HG03159 (cell line): Measurements from ENCODE around the gene DIAPH3.

Experiments
- ATAC-seq: cut with Tn5 transposase; IDR thresholded peaks from one replicate; pipeline ENCODE4 v1.9.1; 2021; ENCODE audit warnings: mild to moderate bottlenecking, moderate library complexity; ENCODE audit not compliant: unreplicated experiment

Gene DIAPH3

DNA sequence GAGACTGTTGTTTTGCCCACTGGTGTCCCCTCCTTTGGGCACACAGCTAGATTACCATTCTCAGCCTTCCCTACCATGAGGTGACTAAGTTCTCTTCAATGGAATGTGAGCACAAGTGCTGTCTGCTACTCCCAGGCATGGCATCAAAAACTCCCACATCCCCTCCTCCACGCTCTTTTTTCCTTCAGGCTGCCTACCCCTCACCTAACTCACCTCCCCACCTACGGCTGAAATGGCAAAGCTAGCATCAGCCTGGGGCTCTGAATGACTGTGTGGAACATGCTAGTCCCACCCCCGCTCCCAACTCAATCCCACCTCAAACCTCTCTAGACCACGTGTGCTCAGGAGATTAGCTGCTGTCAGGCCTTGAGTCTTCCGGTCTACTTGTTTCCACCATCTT lies 512.2 kb downstream of the DIAPH3 start:
- ATAC-seq = no peak

DNA sequence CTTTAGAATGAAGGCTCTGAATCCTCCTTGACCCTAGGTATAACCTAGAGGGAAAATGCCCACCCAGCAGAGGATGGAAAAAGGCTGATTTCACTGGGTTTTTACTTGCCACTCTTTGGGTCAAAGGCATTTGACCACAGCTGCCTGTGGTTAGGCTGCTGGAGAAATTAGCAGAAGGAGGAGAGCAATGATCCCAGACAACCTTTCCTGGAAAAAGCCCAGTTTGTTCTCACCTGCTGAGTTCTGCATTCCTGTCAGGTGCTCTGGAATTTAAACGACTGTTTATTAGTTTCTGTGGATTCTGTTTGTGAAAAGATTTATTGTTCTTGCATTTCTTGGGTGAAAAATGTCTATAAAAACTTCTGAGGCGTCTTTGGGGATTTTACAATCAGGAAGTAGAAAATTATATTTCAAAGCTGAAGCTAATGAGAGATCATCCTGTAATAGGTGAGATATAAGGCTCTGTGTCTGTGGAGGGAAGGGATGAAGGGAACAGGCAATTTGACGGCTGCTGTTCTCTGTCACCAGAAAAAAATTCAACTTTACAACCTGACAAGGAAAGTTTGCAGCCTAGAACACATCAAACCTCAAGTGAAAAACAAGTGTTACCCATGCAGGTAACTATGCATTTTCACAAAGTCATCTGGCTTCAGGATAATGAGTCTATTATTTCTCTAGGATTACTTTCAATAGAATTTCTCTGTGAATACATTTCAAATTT lies 519.7 kb downstream of the DIAPH3 start:
- ATAC-seq = no peak

DNA sequence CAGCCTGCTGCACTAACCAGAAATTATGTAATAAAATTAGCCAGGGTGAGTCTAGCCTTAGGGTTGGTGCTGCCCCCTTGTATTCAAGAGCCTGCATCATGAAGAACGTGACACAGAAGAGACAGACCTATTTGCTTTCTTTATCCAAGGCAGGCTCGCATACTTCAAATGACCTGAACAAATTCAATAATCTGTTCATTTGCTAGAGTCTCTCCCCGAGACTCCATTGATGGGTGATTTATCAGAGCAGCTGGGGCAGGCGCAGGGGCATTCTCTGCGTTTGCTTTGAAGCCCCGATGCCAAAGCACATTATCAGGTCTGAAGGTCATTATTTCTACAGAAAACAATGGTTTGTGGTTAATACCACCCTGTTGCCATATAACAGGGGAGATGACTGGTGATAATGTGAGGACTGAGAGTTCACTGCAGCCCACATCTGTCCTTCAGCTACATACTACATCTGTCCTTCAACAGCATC lies 520.3 kb downstream of the DIAPH3 start:
- ATAC-seq = no peak

DNA sequence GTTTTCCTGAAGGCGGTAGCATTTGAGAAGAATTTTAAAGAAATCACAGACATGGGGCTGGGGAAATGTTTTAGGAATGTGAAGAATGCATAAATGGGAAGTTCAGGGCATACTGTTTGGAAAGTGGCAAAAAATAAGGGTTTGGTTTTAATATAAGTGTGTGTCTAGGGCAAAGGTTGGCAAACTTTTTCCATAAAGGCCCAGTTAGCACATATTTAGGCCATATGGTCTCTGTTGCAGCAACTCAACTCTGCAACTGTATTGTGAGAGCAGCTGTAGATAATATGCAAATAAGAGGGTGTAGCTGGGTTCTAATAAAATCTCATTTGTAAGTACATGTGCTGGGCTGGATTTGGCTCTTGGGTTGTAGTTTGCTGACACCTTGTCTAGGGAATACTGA lies 521.9 kb downstream of the DIAPH3 start:
- no peak for ATAC-seq

DNA sequence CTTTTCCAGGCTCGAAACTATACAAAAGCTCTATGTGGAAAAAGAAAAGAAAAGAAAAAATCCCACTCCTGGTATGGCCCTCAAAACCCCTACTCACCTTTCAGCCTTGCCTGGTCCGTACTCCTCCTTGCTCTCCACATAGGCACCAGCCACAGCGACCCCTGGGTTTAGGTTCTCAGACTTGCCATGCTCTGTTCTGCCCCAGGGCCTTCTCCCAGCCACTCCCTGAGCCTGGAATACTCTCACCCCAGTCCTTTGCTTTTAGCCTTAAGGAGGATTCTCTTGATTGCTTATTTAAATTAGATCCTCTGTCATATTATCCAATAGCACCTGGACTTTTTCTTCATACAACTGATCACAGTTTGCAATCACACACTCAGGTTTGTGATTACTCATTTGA lies 522.5 kb downstream of the DIAPH3 start:
- ATAC-seq = no peak

DNA sequence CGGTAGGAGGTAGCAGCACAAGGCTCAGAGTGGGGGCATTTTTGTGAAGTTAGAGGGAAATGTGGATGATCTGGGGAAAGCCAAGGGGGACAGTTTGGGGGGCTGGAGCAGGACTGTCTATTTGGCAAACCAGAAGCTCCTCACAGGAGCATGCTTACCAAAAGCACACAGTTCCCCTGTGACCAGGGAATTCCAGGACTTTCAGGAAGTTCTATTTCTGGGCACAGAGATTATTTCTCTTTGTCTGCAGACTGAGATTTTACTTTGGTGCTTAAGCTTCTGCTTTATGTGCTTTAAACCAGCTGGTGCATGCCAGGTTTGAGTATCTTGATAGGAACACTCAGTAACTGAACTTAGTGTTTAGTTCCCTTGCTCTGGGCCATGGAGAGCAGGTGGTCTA lies 525.3 kb downstream of the DIAPH3 start:
- no peak for ATAC-seq

DNA sequence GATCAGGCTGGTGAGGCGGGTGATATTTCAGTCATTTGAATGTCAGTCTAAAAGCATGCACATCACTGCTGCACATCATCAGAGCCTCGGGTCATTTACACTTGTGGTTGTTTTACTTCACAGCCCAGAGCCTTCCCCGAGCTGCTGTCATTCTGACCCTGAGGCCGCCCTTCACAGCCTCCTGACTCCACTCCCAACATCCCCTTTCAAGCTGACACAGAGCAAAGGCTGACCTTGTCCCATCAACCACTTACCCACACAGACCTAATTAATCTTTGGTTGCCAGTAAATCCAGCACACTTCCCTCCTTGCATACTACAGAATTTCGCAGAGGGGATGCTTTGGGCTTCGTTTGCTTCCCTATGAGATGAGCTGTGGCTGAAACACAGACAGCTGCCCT lies 528.1 kb downstream of the DIAPH3 start:
- ATAC-seq = no peak

DNA sequence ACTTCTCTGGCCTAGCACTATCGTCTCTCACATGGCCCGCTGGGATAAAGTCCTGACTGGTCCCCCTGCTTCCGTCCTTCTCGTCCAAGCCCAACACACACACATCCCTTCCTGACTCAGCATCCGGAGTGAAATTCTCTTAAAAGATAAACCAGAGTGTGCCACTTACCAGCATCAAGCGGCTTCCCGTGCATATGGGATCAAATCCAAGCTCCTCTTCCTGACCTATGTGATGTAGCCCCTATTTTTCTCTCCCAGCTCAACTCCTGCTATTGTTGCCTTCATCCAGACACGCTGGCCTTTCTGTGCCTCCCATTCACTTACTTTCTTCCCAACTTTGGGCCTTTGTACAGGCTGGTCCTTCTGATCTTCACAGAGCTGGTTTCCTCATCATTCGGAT lies 530.4 kb downstream of the DIAPH3 start:
- ATAC-seq = no peak

DNA sequence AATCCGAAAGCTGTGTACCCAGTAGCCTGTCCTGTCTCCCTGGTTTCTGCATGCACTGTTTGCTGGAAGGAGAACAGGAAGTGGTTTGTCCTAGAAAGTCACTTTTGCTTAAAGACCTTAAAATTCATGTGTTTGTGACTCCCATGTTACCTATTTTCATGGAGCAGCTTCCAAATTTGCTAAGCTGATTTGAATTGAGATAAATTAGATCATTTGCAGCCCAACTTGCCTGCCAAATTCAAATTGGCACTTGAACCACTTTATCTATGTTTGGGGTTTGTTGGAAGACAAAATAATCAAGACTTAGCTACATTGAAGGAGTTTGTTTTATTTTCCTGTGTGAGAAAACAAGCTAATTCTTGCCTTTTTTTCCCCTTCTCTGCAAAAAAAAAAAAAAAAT lies 532.5 kb downstream of the DIAPH3 start:
- ATAC-seq = no peak

DNA sequence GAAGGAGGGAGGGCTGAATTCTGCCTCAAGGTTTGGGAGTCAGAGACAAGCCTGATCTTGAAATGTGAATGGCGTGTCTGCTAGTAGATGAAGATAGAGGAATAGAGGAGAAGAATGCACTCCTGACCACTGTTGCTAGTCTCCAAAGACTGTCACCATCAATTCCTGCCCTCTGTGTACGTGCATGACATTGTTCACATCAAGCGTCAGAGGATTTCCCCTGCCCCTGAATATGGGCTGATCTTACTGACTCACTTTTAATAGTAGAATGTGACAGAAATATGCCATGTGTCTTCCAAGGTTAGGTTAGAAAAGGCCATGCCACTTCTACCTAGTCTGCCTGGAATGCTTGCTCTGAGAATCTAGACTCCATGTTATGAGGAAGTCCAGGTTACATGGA lies 538.6 kb downstream of the DIAPH3 start:
- no peak for ATAC-seq

DNA sequence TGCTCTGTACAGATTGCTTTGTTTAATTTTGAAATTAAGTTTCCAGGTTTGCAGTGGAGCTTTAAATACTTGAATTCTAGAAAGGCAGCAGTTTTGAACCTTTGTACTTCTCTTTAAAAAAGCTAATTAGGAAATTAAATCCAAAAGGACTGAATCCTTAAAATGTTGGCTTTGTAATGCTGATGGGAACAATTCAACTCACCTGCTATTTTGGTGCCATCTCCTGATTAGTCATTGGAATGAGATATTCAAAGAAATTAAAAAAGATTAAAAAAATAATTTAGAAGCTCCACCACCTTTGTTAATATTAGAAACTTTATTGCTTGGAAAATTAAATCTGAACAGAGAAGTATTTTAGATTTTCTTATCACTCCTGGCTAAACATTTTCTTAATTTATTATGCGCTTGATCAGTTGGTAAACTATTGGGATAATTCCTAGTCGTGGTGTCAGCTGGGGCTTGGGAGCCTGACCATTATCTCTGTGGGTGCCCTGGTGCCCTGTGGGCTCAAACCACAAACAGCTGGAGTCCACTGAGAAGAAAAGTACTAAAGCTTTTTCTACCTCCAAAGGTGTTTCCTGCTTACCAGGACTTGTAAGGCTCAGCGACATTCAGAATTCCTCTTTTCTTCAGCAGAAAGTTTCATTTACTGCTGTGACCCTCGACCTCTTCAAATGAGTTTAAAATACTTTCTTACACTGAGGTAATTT lies 540.4 kb downstream of the DIAPH3 start:
- no peak for ATAC-seq

DNA sequence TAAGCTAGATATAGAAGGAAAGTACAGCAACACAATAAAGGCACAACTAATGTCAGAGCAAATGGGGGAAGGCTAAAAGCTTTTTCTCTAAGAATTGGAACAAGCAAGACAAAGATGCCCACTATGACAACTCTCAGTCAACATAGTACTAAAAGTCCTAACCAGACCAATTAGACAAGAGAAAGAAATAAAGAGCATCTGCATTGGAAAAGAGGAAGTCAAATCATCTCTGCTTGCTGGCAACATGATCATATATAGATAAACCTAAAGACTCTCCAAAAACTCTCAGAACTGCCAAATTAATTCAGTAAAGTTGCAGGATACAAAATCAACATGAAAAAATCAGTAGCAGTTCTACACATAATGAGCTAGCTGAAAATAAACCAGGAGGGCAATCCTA lies 542.0 kb downstream of the DIAPH3 start:
- ATAC-seq = no peak
